Calu3 (cell line): ENCODE results near the gene UFSP1. TPM values are rescaled to one million over a fixed set of nuclear protein-coding genes. Genes with fewer than 3 reads are reported as not detected.
A peak's percentile ranks its signal among the peaks of the same experiment; 100 is the strongest.
"Not testable (repeated sequence)": the region's sequence is repeated elsewhere in the genome, so short reads cannot be mapped to it uniquely, and the experiment has no call there.

Experiments
- BruUV-seq: library from RNA; stranded (reverse); fragments of 400-500 nt; replicated peaks from 2 replicates; lab custom pipeline; 2021; lab: Mats Ljungman, UMichigan
- CTCF ChIA-PET: fragments of 300-600 bp; sonication (Branson Sonifier 250); formaldehyde crosslinking; loops from one replicate; lab custom pipeline; 2022; ENCODE audit warnings: antibody characterized with exemption; lab: Charles Lee
- DNase-seq: peaks from one replicate; pipeline ENCODE4 v3.0.0; 2022
- H3K27ac Mint-ChIP-seq: one replicate; pipeline ENCODE4 v1.8.0; 2022; ENCODE audit warnings: mixed read lengths; ENCODE audit not compliant: unreplicated experiment
- H3K27me3 Mint-ChIP-seq: one replicate; pipeline ENCODE4 v1.8.0; 2022; ENCODE audit warnings: mixed read lengths; ENCODE audit not compliant: unreplicated experiment
- H3K36me3 Mint-ChIP-seq: one replicate; pipeline ENCODE4 v1.8.0; 2022; ENCODE audit warnings: mild to moderate bottlenecking, moderate library complexity, mixed read lengths; ENCODE audit not compliant: insufficient read depth, unreplicated experiment
- H3K4me1 Mint-ChIP-seq: one replicate; pipeline ENCODE4 v1.8.0; 2022; ENCODE audit warnings: mild to moderate bottlenecking, low read depth, mixed read lengths; ENCODE audit not compliant: unreplicated experiment
- H3K4me3 Mint-ChIP-seq: one replicate; pipeline ENCODE4 v1.8.0; 2022; ENCODE audit warnings: mild to moderate bottlenecking, low read depth, moderate library complexity, mixed read lengths; ENCODE audit not compliant: unreplicated experiment
- H3K9me3 Mint-ChIP-seq: one replicate; pipeline ENCODE4 v1.8.0; 2022; ENCODE audit warnings: low read depth, mixed read lengths; ENCODE audit not compliant: unreplicated experiment
- intact Hi-C: fragments of 100-400 bp; cut with micrococcal nuclease; formaldehyde crosslinking; loops from one replicate; pipeline ENCODE4 v1.10.0; 2022; ENCODE audit not compliant: unreplicated experiment
- total RNA-seq: library from RNA; stranded (reverse); gene quantifications from 2 replicates; pipeline ENCODE4 v1.2.3, GENCODE V29; 2022
- TF ChIP-seq, protein P1 (sequence below): fragments of 200-600 bp; IDR thresholded peaks from one replicate; pipeline ENCODE4 v1.8.0; 2022; ENCODE audit warnings: antibody characterized with exemption; ENCODE audit not compliant: unreplicated experiment

Gene UFSP1
- total RNA-seq, 1 experiment from 2014 or later, result 4.2 TPM

DNA sequence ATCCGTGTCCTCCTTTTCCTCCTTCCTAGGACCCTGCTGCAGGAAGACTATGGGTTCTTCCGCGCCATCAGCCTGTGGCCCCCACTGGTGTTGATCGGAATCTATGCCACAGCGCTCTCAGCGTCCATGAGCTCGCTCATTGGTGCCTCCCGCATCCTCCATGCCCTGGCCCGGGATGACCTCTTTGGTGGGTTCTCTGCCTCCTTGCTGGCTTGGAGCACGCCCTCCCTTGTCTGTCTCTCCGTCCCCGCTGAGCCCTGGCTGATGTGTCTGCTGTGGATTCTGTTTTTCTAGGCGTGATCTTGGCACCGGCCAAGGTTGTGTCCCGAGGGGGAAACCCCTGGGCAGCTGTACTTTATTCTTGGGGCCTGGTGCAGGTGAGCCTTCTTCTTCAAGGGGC, 29.7 kb downstream of the UFSP1 start:
- intact Hi-C loops, result no loop called here
- BruUV-seq, result no TSS peak
- Mint-ChIP-seq H3K4me3 (no peak overlapping the region), H3K36me3 (peaks cover 24% of the 10 kb centered on the region), H3K27ac (no peak overlapping the region), H3K9me3 (no peaks in the 10 kb centered on the region), H3K27me3 (no peaks in the 10 kb centered on the region), H3K4me1 (no peaks in the 10 kb centered on the region)
- CTCF ChIA-PET, result no interaction called here
- TF ChIP-seq, protein P1, sequence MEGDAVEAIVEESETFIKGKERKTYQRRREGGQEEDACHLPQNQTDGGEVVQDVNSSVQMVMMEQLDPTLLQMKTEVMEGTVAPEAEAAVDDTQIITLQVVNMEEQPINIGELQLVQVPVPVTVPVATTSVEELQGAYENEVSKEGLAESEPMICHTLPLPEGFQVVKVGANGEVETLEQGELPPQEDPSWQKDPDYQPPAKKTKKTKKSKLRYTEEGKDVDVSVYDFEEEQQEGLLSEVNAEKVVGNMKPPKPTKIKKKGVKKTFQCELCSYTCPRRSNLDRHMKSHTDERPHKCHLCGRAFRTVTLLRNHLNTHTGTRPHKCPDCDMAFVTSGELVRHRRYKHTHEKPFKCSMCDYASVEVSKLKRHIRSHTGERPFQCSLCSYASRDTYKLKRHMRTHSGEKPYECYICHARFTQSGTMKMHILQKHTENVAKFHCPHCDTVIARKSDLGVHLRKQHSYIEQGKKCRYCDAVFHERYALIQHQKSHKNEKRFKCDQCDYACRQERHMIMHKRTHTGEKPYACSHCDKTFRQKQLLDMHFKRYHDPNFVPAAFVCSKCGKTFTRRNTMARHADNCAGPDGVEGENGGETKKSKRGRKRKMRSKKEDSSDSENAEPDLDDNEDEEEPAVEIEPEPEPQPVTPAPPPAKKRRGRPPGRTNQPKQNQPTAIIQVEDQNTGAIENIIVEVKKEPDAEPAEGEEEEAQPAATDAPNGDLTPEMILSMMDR, result no peak
- DNase-seq, result no peak

DNA sequence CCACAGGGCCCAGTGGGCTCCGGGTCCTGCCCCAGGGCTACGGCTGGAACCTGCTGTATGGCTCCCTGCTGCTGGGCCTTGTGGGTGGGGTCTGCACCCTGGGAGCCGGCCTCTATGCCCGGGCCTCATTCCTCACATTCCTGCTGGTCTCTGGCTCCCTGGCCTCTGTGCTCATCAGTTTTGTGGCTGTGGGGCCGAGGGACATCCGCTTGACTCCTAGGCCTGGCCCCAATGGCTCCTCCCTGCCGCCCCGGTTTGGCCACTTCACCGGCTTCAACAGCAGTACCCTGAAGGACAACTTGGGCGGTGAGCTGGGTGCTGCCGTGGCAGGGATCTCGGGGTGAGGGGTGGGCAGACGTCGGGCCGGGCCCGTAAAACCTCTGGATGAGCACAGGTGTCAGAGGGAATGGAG, 32.6 kb downstream of the UFSP1 start:
- Mint-ChIP-seq H3K4me1 (no peaks in the 10 kb centered on the region), H3K4me3 (no peak overlapping the region), H3K27ac (no peak overlapping the region), H3K9me3 (no peaks in the 10 kb centered on the region), H3K27me3 (no peaks in the 10 kb centered on the region), H3K36me3 (peaks cover 38% of the 10 kb centered on the region)
- CTCF ChIA-PET, result interaction anchor here (0.7 kb wide), 1 partner anchor 376 kb away, joined by 3 read pairs; no protein-coding TSS in a partner anchor
- no TSS peak for BruUV-seq
- intact Hi-C loops, result no loop called here
- TF ChIP-seq, protein P1, result no peak
- DNase-seq, result no peak

GRCh38 chr7:100855515-100855914, 34.0 kb downstream of the UFSP1 start:
- H3K4me1 Mint-ChIP-seq, result no peaks in the 10 kb centered on the region
- H3K36me3 Mint-ChIP-seq, result peaks cover 31% of the 10 kb centered on the region
- H3K9me3 Mint-ChIP-seq, result no peaks in the 10 kb centered on the region
- no peaks in the 10 kb centered on the region for H3K27me3 Mint-ChIP-seq
- intact Hi-C loops, result no loop called here
- no peak for DNase-seq
- BruUV-seq, result no TSS peak
- CTCF ChIA-PET, result no interaction called here
- TF ChIP-seq, protein P1, result no peak
- H3K4me3 Mint-ChIP-seq, result no peak overlapping the region
- no peak overlapping the region for H3K27ac Mint-ChIP-seq

- H3K27me3 Mint-ChIP-seq, DNase-seq, BruUV-seq, H3K27ac Mint-ChIP-seq, H3K4me3 Mint-ChIP-seq, intact Hi-C loops, H3K4me1 Mint-ChIP-seq, H3K9me3 Mint-ChIP-seq: not testable (repeated sequence)
- CTCF ChIA-PET, result interaction anchor here (0.6 kb wide), 1 partner anchor 87 kb away, joined by 3 read pairs; no protein-coding TSS in a partner anchor
- peaks cover 28% of the 10 kb centered on the region for H3K36me3 Mint-ChIP-seq
Observed at GRCh38 chr7:100854899-100855298, 34.6 kb downstream of the UFSP1 start.

DNA sequence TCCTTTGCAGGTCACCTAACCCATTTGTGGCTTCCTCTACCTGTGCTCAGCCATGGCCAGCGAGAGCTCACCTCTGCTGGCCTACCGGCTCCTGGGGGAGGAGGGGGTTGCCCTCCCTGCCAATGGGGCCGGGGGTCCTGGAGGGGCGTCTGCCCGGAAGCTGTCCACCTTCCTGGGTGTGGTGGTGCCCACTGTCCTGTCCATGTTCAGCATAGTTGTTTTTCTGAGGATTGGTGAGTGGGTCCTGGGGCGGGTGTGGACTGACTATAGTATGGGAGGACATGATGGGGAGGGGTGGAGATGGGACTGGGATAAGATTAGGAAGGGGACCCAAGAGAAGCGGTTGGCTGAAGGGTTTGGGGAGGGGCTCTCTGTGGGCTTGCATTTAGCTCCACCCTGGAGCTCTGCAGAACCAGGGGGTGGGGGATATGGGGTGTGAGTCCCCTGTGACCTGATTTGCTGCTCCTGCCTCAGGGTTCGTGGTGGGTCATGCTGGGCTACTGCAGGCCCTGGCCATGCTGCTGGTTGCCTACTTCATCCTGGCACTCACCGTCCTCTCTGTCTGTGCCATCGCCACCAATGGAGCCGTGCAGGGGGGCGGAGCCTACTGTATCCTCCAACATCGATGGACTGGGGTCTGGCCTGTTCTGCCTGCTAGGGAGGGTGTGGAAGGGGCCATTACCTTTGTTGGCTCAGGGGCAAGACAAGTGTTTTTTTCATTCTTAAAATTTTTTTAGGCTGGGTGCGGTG, 35.2 kb downstream of the UFSP1 start:
- Mint-ChIP-seq H3K4me3 (peak overlapping the region; percentile 85), H3K27me3 (no peaks in the 10 kb centered on the region), H3K27ac (no peak overlapping the region), H3K9me3 (no peaks in the 10 kb centered on the region), H3K4me1 (no peaks in the 10 kb centered on the region), H3K36me3 (peaks cover 28% of the 10 kb centered on the region)
- DNase-seq, result no peak
- CTCF ChIA-PET, result interaction anchor here (0.6 kb wide), 2 partner anchors 88 to 290 kb away, joined by 3 to 4 read pairs; no protein-coding TSS in a partner anchor
- no TSS peak for BruUV-seq
- TF ChIP-seq, protein P1, result no peak
- intact Hi-C loops, result no loop called here
